ACHN (cell line): ENCODE measurements around the gene RNF144A.

Source experiments
- DNase-seq: peaks from one replicate; pipeline ENCODE4 v3.0.0-alpha.2; 2015
- in situ Hi-C: cut with HindIII; loops from 2 replicates; pipeline ENCODE4 v1.10.0; 2017; ENCODE audit warnings: low sequenced_read_pairs, low pct_ligation_motif_present, low pct_unique_long_range_greater_than_20kb

Gene RNF144A

DNA sequence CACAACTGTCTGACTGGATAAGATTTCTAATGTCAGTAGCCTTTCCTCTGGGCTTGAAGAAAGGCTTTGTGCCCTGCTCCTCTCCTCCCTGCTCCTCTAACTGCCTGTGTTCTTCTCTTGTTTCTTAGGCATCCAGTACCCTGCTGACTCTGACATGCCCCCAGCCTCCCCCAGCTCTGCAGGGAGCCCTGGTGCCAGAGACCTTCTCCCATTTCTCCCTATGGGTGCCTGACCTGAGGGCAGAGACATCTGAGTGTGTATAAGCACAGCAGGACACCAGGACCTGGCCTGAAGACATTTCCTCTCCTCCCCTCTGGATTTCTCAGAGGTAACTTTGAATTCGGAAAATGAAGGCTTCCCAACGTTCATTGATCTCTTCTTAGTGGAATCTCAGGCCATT is 23.6 kb downstream of the RNF144A start:
- in situ Hi-C loops, result no loop called here
- DNase-seq, result no peak

- in situ Hi-C loops, result no loop called here
Observed at GRCh38 chr2:6941299-6942046, 24.3 kb downstream of the RNF144A start.

GRCh38 chr2:6942848-6943247 is 25.6 kb downstream of the RNF144A start:
- no peak for DNase-seq
- in situ Hi-C loops, result no loop called here

More at GRCh38 chr2:6941299-6942046, 24.3 kb downstream of the RNF144A start:
- no peak for DNase-seq

DNA sequence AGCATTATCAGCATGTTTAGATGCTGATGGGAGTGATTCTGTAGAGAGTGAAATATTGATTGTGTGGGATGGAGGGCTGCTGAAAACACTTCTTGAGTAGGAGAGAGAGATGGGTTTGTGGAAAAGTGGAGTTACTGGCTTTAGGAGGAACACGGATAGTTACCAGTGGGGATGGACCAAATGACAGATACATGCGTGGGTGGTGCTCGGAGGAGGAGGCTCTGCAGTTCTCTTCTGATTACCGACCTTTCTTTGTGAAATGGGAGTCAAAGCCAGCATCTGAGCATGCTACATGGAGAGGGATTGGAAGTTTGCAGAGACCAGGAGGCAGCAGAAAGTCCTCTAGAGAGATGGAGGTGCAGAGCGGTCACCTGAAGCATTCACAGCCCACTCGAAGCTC is 26.3 kb downstream of the RNF144A start:
- in situ Hi-C loops, result no loop called here
- DNase-seq, result no peak

DNA sequence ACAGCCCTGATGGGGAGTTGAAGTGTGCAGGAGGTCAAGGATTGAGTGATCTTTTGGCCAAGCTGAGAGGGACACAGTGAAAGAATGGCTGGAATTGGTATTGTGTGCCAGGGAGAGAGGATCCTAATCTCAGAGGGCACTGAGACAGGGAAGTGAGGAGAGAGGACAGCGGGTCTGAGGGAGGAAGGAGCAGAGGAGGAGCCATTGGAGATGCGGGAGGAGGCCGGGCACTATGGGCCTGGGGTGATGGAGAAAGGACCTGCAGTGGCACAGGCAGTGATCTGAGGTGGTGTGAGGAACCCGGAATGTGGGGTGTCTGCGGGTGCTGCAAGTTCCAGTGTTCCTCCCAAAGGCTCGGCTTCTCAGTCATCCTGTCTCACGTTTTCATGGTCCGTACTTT is 26.8 kb downstream of the RNF144A start:
- in situ Hi-C loops, result no loop called here
- no peak for DNase-seq

- in situ Hi-C loops, result no loop called here
- no peak for DNase-seq
Observed at GRCh38 chr2:6944555-6944954, 27.3 kb downstream of the RNF144A start.

GRCh38 chr2:6945087-6945813 is 28.0 kb downstream of the RNF144A start:
- DNase-seq, result no peak
- in situ Hi-C loops, result no loop called here

DNA sequence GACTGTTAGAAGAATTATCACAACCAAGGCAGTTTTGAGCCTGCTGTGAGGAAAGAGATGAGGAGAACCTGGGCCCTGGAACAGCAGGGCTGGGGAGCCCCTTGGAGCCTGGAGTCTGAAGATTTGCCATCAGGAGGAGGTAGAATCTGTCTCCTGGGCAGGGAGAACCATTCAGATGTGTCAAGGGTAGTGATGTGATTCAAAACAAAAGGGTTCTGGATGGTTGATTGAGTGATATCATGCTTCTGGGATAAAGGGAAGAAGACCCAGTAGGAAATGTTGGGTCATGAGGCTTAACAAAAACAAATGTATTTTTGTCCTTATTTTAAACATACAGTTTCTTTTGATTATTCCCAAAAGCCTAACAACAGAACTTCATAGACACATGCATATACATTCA is 28.6 kb downstream of the RNF144A start:
- in situ Hi-C loops, result no loop called here
- no peak for DNase-seq

- in situ Hi-C loops, result no loop called here
- DNase-seq, result no peak
Observed at GRCh38 chr2:6946722-6947121, 29.5 kb downstream of the RNF144A start.

DNA sequence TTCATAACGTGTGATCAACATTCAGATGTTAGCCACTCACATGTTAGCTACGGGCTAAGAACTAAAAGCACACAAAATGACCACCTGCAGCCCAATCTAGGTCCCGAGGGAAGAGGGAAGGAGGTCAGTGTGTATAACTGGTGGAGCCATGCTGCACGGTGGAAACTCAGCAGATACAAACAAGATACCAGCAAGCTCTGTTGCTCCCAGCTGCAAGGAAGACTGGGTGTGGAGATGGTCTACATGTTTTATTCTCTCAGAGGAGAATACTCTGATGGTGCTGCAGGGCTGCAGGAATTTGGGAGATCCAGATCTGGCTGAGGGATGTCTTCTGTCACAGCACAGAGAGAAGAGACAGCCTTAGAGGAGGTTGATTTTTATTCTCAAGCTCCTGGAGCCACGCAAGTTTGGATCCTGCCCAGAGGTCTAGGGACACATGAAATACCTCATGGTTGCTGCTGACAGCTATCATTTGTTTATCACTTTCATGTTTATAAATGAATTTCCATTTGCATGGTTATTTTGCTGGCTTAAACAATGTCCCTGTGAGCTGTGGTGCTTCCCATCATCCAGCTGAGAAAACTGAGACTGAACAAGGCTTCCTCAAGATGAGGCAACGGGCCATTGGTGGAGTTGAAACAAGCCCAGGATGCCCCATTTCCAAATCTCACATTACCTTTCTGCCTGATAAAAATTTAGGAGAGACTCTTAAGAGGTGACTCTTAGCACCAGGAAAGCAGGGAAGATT is 30.9 kb downstream of the RNF144A start:
- no peak for DNase-seq
- in situ Hi-C loops, result no loop called here

DNA sequence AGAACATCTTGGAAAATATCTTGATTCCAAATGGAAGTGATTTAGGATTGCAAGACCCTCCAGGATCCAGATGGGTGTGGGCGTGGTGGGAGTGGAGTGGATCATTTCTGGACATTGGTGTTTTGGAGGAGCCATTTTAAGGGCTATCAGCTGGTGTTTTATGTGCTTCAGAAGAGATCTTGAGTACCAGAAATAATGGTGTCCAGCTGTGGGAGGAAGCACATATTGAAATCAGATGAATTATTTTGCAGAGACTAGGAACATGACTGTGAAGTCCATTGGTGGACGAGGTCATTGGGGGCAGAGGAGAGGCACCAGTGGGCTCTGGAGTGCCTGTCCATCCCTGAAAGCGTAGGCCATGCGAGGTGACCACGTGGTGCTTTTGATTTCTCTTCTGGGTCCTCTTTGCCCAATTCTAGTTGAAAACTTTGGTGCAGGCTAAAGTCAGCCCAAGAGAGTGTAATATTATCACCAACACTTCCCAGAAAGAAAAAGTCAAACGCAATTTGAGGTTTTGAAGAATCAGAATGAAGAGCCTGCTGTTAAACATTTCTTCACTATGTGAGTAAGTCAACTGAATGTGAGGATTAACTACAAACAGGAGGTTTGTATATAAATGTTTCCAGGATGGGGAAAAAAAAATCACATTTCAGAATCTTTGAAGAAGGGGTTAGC is 31.6 kb downstream of the RNF144A start:
- in situ Hi-C loops, result no loop called here
- DNase-seq, result no peak

DNA sequence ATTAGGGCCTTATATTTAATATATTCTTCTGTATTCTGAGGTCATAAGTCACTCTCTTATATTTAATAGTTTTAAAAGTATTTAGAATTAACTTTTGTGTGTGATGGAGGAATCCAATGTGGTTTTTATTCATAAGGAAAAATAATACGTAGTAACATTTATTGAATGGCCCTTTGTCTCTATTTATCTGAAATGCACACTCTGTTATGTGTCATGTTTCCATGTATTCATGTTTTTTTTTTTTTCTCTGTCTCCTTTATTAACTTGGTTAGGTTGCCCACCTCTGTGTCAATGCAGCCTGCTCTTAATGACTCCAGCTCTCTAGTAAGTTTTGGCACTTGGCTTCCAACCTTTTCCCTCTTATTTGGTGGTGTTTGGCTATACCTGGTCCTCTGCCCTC is 33.8 kb downstream of the RNF144A start:
- no peak for DNase-seq
- in situ Hi-C loops, result no loop called here

DNA sequence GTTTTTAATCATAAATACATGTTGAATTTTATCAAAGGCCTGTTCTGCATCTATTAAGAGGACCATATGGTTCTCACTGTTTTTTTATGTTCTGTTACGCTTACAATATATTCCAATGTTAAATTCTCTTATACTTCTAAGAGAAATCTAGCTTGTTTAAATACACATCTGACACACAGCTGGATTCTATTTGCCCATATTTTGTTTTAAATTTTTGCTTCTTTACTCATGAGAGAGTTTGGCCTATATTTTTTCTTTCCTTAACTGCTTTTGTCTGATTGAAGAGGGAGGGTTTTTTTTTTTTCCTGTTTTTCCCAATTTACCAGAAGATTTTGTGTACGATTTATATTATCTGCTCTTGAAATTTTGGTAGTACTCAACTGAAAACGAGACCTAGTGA is 34.9 kb downstream of the RNF144A start:
- no peak for DNase-seq
- in situ Hi-C loops, result no loop called here

GRCh38 chr2:6954586-6954985 is 37.4 kb downstream of the RNF144A start:
- no peak for DNase-seq
- in situ Hi-C loops, result no loop called here

- in situ Hi-C loops, result no loop called here
Observed at GRCh38 chr2:6955511-6956136, 38.4 kb downstream of the RNF144A start.

GRCh38 chr2:6956566-6956965 is 39.4 kb downstream of the RNF144A start:
- DNase-seq, result no peak
- in situ Hi-C loops, result no loop called here

More at GRCh38 chr2:6955511-6956136, 38.4 kb downstream of the RNF144A start:
- no peak for DNase-seq

DNA sequence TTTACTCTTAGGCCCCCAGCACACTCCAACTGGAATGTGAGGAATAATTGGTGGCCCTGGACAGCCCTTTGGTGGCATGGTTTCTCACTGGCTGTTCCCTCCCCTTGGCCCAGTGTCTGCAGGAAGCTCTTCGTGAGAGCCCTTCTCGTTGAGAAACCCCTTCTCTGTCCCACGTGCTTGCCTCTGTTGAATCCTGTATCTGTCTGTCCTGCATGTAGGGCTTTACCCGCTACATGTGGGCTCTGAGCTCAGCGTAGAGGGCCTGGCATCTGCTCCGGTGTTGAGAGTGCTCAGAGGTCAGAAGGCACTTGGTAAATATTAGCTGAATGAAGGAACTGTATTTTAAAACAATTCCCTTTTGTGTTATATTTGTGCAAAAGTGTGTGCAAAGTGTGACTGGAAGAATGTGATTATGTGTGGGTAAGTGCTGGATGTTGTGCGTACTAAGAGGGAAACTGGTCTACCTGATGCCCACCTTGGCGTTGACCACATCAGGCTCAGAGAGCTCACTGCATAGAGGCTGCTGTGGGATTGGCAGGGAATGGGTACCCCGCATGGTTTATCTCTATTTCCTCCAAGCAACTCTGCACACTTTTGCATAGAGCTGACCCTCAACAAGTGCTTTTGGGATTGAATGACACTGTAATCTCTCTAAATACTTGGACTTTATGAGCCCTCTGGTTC is 40.0 kb downstream of the RNF144A start:
- in situ Hi-C loops, result no loop called here
- DNase-seq, result no peak
